HepG2 (cell line): ENCODE data around the gene DIP2C. TPM values are rescaled to one million over a fixed set of nuclear protein-coding genes. Genes with fewer than 3 reads are reported as not detected.

Source experiments
- ATAC-seq: fragments of 200-7000 bp; cut with Tn5 transposase; 3 replicates; pipeline ENCODE4 v1.9.1; 2020; ENCODE audit warnings: mild to moderate bottlenecking, moderate library complexity
- BruUV-seq: library from RNA; stranded (reverse); fragments of 400-500 nt; replicated peaks from 2 replicates; lab custom pipeline; 2021; lab: Mats Ljungman, UMichigan
- CTCF ChIA-PET: fragments of 300-600 bp; formaldehyde crosslinking; extraction: SDS; loops from one replicate; lab custom pipeline; 2021; ENCODE audit warnings: low total read pairs, inconsistent platforms, low intra/inter-chr PET ratio; lab: Yijun Ruan, JAX
- POLR2A ChIA-PET: fragments of 350-600 bp; sonication (Branson Sonifier 250); formaldehyde crosslinking; loops from one replicate; lab custom pipeline; 2020; ENCODE audit warnings: antibody characterized with exemption, inconsistent platforms; lab: Yijun Ruan, JAX
- DNase-seq: peaks from one replicate; pipeline ENCODE4 v3.0.0-alpha.2; 2015; ENCODE audit warnings: low spot score
- FAIRE-seq: peaks from 3 replicates; lab custom pipeline; 2011; peaks lifted over from hg19 to GRCh38; lab: Jason Lieb, UNC
- H2AFZ ChIP-seq: one replicate; pipeline ENCODE4 v1.6.1; 2011; ENCODE audit warnings: low read length, inconsistent platforms
- H3K27ac ChIP-seq: fragments of 300-600 bp; 3 replicates; pipeline ENCODE4 v1.8.0; 2011; ENCODE audit warnings: mixed run types, mild to moderate bottlenecking, mixed read lengths, low read length, inconsistent platforms; ENCODE audit not compliant: insufficient read depth; ENCODE audit errors: extremely low read length
- H3K27me3 ChIP-seq, 2 experiments: fragments of 200-600 bp in 1 of 2; 2 replicates in 1 of 2; 3 replicates in 1 of 2; pipeline versions ENCODE4 v1.6.0 to v1.8.0; 2011; ENCODE audit warnings: low read length in 2 of 2, mild to moderate bottlenecking in 2 of 2, moderate library complexity in 2 of 2, inconsistent platforms in 1 of 2; ENCODE audit not compliant: insufficient read depth in 2 of 2, control insufficient read depth in 1 of 2
- H3K36me3 ChIP-seq, 2 experiments: fragments of 200-600 bp in 1 of 2; replicated peaks in 1 of 2; 2 replicates in 1 of 2; 3 replicates in 1 of 2; pipeline versions ENCODE4 v1.5.1 to v1.8.0; 2011; ENCODE audit warnings: low read length in 2 of 2, inconsistent platforms in 1 of 2; ENCODE audit not compliant: insufficient read depth in 2 of 2, control insufficient read depth in 1 of 2
- H3K4me1 ChIP-seq: 2 replicates; pipeline ENCODE4 v1.5.1; 2012; ENCODE audit warnings: low read length, inconsistent platforms; ENCODE audit not compliant: insufficient read depth
- H3K4me2 ChIP-seq: 2 replicates; pipeline ENCODE4 v1.6.0; 2011; ENCODE audit warnings: low read depth, low read length, inconsistent platforms
- H3K4me3 ChIP-seq, 3 experiments: fragments of 200-600 bp in 1 of 3; sonication (generic), shearing (Covaris generic) in 1 of 3; replicated peaks in 1 of 3; 2 replicates each; pipeline ENCODE4 v1.5.1; 2011 to 2016; ENCODE audit warnings: low read length in 3 of 3, inconsistent platforms in 2 of 3, low read depth in 2 of 3, mild to moderate bottlenecking in 2 of 3, control low read depth in 1 of 3, mixed read lengths in 1 of 3; ENCODE audit not compliant: insufficient read depth in 1 of 3
- H3K79me2 ChIP-seq: one replicate; pipeline ENCODE4 v1.6.1; 2011; ENCODE audit warnings: low read length, inconsistent platforms; ENCODE audit not compliant: insufficient read depth
- H3K9ac ChIP-seq: 2 replicates; pipeline ENCODE4 v1.6.0; 2011; ENCODE audit warnings: mild to moderate bottlenecking, low read depth, low read length, inconsistent platforms; ENCODE audit not compliant: insufficient read depth
- H3K9me3 ChIP-seq: 2 replicates; pipeline ENCODE4 v1.5.1; 2012; ENCODE audit warnings: mild to moderate bottlenecking, low read length
- H4K20me1 ChIP-seq: 2 replicates; pipeline ENCODE4 v1.6.0; 2011; ENCODE audit warnings: inconsistent platforms, mild to moderate bottlenecking, low read length, moderate library complexity; ENCODE audit not compliant: insufficient read depth
- BRCA1 ChIP-seq: sonication (generic); formaldehyde crosslinking; IDR thresholded peaks from 2 replicates; pipeline ENCODE4 v1.4.0; 2020; ENCODE audit warnings: missing genetic modification reagents
- EED ChIP-seq: sonication (generic); formaldehyde crosslinking; IDR thresholded peaks from 2 replicates; pipeline ENCODE4 v1.5.0; 2020; ENCODE audit warnings: mild to moderate bottlenecking, missing genetic modification reagents
- PCBP1 ChIP-seq: fragments of 200-400 bp; formaldehyde crosslinking; IDR thresholded peaks from 2 replicates; pipeline ENCODE4 v1.6.1; 2017; ENCODE audit warnings: mild to moderate bottlenecking, low read depth, low read length, borderline replicate concordance
- POLR2G ChIP-seq: fragments of 200-400 bp; formaldehyde crosslinking; IDR thresholded peaks from 2 replicates; pipeline ENCODE4 v1.6.1; 2018; ENCODE audit warnings: mild to moderate bottlenecking, low read depth, low read length, moderate library complexity
- SIN3A ChIP-seq: IDR thresholded peaks from 2 replicates; pipeline ENCODE4 v1.6.1; 2011; ENCODE audit warnings: low read depth, mild to moderate bottlenecking, control low read depth, low read length, borderline replicate concordance
- SP2 ChIP-seq: sonication (generic); formaldehyde crosslinking; IDR thresholded peaks from 2 replicates; pipeline ENCODE4 v1.5.1; 2020; ENCODE audit warnings: mild to moderate bottlenecking, missing genetic modification reagents
- THYN1 ChIP-seq: sonication (generic); formaldehyde crosslinking; IDR thresholded peaks from 2 replicates; pipeline ENCODE4 v1.8.1; 2023; ENCODE audit warnings: low read depth, mild to moderate bottlenecking, moderate library complexity, missing genetic modification reagents, borderline replicate concordance
- ZNF598 ChIP-seq: sonication (generic); formaldehyde crosslinking; IDR thresholded peaks from 2 replicates; pipeline ENCODE4 v1.5.1; 2020; ENCODE audit warnings: mild to moderate bottlenecking, missing genetic modification reagents, borderline replicate concordance
- ZNF605 ChIP-seq: sonication (generic); formaldehyde crosslinking; IDR thresholded peaks from 2 replicates; pipeline ENCODE4 v1.8.0; 2022; ENCODE audit warnings: mild to moderate bottlenecking, missing genetic modification reagents
- ZNF883 ChIP-seq: sonication (generic); formaldehyde crosslinking; IDR thresholded peaks from 2 replicates; pipeline ENCODE4 v1.5.1; 2020; ENCODE audit warnings: mild to moderate bottlenecking, missing genetic modification reagents; ENCODE audit errors: not compliant biosample characterization
- WGBS: methylation state at CpG from one replicate; pipeline ENCODE4 v1.1.6; 2017; ENCODE audit warnings: low lambda C conversion rate; 5-methylcytosine and 5-hydroxymethylcytosine counted together
- in situ Hi-C: cut with HindIII; loops from 2 replicates; pipeline ENCODE4 v1.10.0; 2017; ENCODE audit warnings: low pct_unique_long_range_greater_than_20kb; ENCODE audit not compliant: extremely low pct_ligation_motif_present
- intact Hi-C: fragments of 100-400 bp; cut with micrococcal nuclease; formaldehyde crosslinking; loops from one replicate; pipeline ENCODE4 v1.10.0; 2022; ENCODE audit not compliant: unreplicated experiment
- polyA plus RNA-seq, 8 experiments: library from polyadenylated mRNA; depleted of rRNA in 3 of 8; stranded (reverse) in 7 of 8; unstranded in 1 of 8; fragments of >200 nt; fragmentation: Illumina TruSeq in 4 of 8; extraction: Trizol in 4 of 8; gene quantifications; 2 replicates each; pipeline versions ENCODE4 v1.2.1 to v1.2.3, GENCODE V29; 2011 to 2016; ENCODE audit warnings: low read depth in 4 of 8, missing spikeins in 1 of 8, mixed read lengths in 1 of 8; ENCODE audit not compliant: insufficient read depth in 1 of 8
- total RNA-seq, 5 experiments: library from RNA; depleted of rRNA; stranded (reverse); fragments of >200 nt; fragmentation: Illumina TruSeq; extraction: Trizol; gene quantifications; 2 replicates each; pipeline ENCODE4 v1.2.3, GENCODE V29; 2016; ENCODE audit warnings: low read depth in 1 of 5
- TF ChIP-seq, protein P1 (sequence below): IDR thresholded peaks from 2 replicates; pipeline ENCODE4 v1.6.1; 2016; ENCODE audit warnings: low read depth, borderline replicate concordance

Gene DIP2C
- total and polyA plus RNA-seq, 2 of the 13 experiments (the other 11 are each of a cell fraction or from before 2014, with no cell fraction given) = 2.2 to 2.7 TPM

DNA sequence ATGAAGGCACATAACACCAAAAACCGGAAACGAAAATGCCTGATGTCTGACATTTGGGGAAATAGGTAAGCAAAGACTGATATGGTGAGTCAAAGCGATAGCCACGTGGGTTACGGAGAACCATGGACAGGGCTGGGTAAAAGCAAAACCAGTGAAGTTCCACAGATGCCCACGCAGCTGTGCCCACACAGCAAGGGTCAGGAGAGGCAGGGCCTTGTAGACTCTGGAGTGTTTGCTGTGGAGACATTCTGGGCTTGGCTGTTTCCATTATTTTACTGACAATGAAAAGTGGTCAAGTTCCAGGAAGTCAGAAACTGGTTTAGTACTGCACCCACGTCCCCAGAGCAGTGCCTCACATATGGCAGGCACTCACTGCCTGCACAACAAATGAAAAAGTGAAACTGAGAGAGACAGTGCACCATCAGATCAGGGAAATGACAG lies 405.5 kb downstream of the DIP2C start (continued):
- TF ChIP-seq BRCA1 (no peak), PCBP1 (no peak), ZNF605 (CRISPR knock-in tag) (no peak), SIN3A (no peak), POLR2G (no peak), ZNF883 (CRISPR knock-in tag) (no peak), ZNF598 (no peak), EED (CRISPR knock-in tag) (no peak)

DNA sequence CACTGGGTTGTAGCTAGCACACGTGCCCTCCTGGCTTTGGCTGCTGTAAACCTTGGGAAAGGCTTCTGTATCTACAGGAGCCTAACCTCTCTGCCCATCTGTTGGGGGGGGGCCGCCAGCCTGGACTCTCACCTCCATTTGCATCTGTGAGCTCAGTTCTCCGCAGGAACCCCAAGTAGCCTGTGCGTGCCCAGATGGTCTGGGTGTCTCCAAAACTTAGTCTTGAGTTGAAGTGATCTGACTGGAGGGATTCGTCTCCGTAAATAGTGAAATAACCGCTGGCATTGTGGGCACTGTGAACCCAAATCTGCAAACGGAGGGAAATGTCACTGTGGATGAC lies 406.4 kb downstream of the DIP2C start:
- 91% methylated on average over 8 of the region's 8 CpGs for WGBS
- Histone ChIP-seq H3K27ac (no peak overlapping the region), H2AFZ (no peak overlapping the region), H3K4me1 (no peaks in the 10 kb centered on the region), H3K27me3 (no peaks in the 10 kb centered on the region), H3K4me2 (no peak overlapping the region), H3K9me3 (no peaks in the 10 kb centered on the region)
- ChIA-PET CTCF (no interaction called here), POLR2A (no interaction called here)
- intact Hi-C loops = no loop called here
- no peak for TF ChIP-seq THYN1 (CRISPR knock-in tag)
- no peak for TF ChIP-seq SP2
- TF ChIP-seq, protein P1, sequence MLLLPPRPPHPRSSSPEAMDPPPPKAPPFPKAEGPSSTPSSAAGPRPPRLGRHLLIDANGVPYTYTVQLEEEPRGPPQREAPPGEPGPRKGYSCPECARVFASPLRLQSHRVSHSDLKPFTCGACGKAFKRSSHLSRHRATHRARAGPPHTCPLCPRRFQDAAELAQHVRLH (CRISPR knock-in tag) = no peak
- TF ChIP-seq, all 625 proteins: peak for 0
- no TSS peak for BruUV-seq
- Histone ChIP-seq H4K20me1 (no peaks in the 10 kb centered on the region), H3K4me3 (no peak overlapping the region), H3K79me2 (no peaks in the 10 kb centered on the region), H3K9ac (no peak overlapping the region), H3K36me3 (0 out of 5 replicates have a peak, but pooled peaks cover 3 to 21% of the 10 kb centered on the region in 2 experiments)
- DNase-seq = no peak
- no peak for FAIRE-seq
- ATAC-seq = no peak
- in situ Hi-C loops = no loop called here
